ENCODE measurements around the gene EFNA5. TPM values are rescaled to one million over a fixed set of nuclear protein-coding genes. Genes with fewer than 3 reads are reported as not detected.

EFNA5 gene
- total and polyA plus RNA-seq, 2 experiments from 2014 or later, result 7.5 to 10.1 TPM

DNA sequence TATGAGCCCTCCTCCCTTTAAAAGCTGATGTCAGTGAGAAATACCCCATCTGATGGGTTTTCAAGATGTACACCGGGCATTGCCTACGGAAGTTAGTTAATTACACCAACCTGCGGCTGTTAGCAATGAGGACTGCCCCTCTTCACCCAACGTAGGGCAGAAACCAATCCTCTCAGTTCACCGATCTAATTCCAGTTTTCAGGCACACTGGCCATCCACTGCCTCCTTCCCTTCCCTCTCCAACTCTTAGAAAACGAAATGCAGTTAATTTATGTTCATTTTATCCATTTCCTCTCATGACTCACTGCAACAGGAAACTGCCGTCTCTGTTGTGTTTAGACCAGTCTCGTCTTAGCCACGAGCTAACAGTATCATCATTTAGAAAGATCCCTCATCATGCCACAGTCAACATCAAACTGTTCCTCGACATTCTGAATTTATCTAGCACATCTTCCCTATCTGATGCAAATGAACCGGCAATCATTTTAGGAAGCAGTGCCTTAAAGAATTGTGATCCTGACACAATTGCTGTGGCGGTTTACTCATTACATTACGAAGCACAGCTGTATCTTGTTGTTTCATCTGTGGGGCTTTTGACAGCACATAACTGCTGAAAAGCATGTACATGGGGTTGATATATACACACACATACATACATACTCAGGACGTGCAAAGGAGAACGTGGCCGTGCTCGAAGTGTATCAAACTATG is 168.6 kb downstream of the EFNA5 start:
- no peaks in the 10 kb centered on the region for H3K9me2 ChIP-seq (ENCODE audit: insufficient read depth)
- Mint-ChIP-seq H3K9me3 (no peaks in the 10 kb centered on the region), H3K4me1 (peaks cover 70% of the 10 kb centered on the region), H3K4me3 (no peak overlapping the region; the same call in 2 of the 3 replicates), H3K36me3 (ENCODE audit: low read depth) (no peaks in the 10 kb centered on the region), H3K27me3 (ENCODE audit: insufficient read depth, low read depth, poor library complexity) (peaks cover 1% of the 10 kb centered on the region), H3K27ac (peak overlapping the region; percentile 72)
- H3K27me3 ChIP-seq (ENCODE audit: insufficient read depth), result no peaks in the 10 kb centered on the region
- DNase-seq (ENCODE audit: low spot score) (no peak), ATAC-seq (no peak)
- H3K79me2 ChIP-seq (replicated peaks; ENCODE audit: insufficient read depth), result peaks cover 3% of the 10 kb centered on the region; the same call in 1 of the 2 replicates
- H3F3A ChIP-seq (replicated peaks; ENCODE audit: low read depth), result no peaks in the 10 kb centered on the region
- H3K4me1 ChIP-seq (ENCODE audit: insufficient read depth), result peaks cover 68% of the 10 kb centered on the region
- TF ChIP-seq NANOG (IDR thresholded peaks at IDR 0.05; ENCODE audit: borderline replicate concordance) (no peak), ZNF114 (CRISPR knock-in tag; IDR thresholded peaks at IDR 0.05) (no peak)
- TF ChIP-seq, protein P1, sequence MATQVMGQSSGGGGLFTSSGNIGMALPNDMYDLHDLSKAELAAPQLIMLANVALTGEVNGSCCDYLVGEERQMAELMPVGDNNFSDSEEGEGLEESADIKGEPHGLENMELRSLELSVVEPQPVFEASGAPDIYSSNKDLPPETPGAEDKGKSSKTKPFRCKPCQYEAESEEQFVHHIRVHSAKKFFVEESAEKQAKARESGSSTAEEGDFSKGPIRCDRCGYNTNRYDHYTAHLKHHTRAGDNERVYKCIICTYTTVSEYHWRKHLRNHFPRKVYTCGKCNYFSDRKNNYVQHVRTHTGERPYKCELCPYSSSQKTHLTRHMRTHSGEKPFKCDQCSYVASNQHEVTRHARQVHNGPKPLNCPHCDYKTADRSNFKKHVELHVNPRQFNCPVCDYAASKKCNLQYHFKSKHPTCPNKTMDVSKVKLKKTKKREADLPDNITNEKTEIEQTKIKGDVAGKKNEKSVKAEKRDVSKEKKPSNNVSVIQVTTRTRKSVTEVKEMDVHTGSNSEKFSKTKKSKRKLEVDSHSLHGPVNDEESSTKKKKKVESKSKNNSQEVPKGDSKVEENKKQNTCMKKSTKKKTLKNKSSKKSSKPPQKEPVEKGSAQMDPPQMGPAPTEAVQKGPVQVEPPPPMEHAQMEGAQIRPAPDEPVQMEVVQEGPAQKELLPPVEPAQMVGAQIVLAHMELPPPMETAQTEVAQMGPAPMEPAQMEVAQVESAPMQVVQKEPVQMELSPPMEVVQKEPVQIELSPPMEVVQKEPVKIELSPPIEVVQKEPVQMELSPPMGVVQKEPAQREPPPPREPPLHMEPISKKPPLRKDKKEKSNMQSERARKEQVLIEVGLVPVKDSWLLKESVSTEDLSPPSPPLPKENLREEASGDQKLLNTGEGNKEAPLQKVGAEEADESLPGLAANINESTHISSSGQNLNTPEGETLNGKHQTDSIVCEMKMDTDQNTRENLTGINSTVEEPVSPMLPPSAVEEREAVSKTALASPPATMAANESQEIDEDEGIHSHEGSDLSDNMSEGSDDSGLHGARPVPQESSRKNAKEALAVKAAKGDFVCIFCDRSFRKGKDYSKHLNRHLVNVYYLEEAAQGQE (IDR thresholded peaks at IDR 0.05; ENCODE audit: unreplicated experiment), result no peak
- TF ChIP-seq, protein P2, sequence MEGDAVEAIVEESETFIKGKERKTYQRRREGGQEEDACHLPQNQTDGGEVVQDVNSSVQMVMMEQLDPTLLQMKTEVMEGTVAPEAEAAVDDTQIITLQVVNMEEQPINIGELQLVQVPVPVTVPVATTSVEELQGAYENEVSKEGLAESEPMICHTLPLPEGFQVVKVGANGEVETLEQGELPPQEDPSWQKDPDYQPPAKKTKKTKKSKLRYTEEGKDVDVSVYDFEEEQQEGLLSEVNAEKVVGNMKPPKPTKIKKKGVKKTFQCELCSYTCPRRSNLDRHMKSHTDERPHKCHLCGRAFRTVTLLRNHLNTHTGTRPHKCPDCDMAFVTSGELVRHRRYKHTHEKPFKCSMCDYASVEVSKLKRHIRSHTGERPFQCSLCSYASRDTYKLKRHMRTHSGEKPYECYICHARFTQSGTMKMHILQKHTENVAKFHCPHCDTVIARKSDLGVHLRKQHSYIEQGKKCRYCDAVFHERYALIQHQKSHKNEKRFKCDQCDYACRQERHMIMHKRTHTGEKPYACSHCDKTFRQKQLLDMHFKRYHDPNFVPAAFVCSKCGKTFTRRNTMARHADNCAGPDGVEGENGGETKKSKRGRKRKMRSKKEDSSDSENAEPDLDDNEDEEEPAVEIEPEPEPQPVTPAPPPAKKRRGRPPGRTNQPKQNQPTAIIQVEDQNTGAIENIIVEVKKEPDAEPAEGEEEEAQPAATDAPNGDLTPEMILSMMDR (conservative IDR thresholded peaks at IDR 0.05; ENCODE audit: low read depth in 2 of 2), result no peak
- TF ChIP-seq, protein P3, sequence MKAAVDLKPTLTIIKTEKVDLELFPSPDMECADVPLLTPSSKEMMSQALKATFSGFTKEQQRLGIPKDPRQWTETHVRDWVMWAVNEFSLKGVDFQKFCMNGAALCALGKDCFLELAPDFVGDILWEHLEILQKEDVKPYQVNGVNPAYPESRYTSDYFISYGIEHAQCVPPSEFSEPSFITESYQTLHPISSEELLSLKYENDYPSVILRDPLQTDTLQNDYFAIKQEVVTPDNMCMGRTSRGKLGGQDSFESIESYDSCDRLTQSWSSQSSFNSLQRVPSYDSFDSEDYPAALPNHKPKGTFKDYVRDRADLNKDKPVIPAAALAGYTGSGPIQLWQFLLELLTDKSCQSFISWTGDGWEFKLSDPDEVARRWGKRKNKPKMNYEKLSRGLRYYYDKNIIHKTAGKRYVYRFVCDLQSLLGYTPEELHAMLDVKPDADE (IDR thresholded peaks at IDR 0.05), result no peak
- H4K20me1 ChIP-seq (replicated peaks; ENCODE audit: insufficient read depth), result no peaks in the 10 kb centered on the region
- no peak overlapping the region for H3K27ac ChIP-seq (ENCODE audit: low read depth)
- no peak overlapping the region for H3K4me3 ChIP-seq
- H3K4me2 ChIP-seq, result no peak overlapping the region
- no peaks in the 10 kb centered on the region for H3K36me3 ChIP-seq (ENCODE audit: insufficient read depth)
- H2AFZ ChIP-seq, result no peak overlapping the region

DNA sequence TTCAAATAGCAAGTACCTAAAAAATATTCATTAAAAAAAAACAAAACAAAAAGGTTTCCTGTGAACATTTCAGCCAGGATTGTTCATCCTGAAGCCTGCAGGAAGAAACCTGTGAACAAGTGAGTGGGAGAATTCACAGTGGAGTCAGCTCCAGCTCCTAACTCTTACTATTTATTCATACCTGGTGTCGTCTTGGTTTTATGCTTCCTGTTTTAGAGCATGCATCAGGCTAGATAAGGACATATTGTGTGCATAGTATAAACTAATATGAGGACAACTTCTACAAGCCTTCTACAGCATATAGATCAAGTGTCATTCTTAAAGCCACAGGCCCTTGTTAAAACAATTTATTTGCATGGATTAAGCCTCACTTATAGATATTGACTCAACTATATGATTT is 169.9 kb downstream of the EFNA5 start:
- H3K36me3 Mint-ChIP-seq (ENCODE audit: low read depth), result no peaks in the 10 kb centered on the region
- no peaks in the 10 kb centered on the region for H3K27me3 Mint-ChIP-seq (ENCODE audit: insufficient read depth, low read depth, poor library complexity)
- H3K9me2 ChIP-seq (ENCODE audit: insufficient read depth), result no peaks in the 10 kb centered on the region
- H3K4me1 ChIP-seq (ENCODE audit: insufficient read depth), result peaks cover 69% of the 10 kb centered on the region
- H3K4me3 ChIP-seq, result no peak overlapping the region
- no peaks in the 10 kb centered on the region for H4K20me1 ChIP-seq (replicated peaks; ENCODE audit: insufficient read depth)
- no peaks in the 10 kb centered on the region for H3K9me3 Mint-ChIP-seq
- no peak overlapping the region for H2AFZ ChIP-seq
- no peaks in the 10 kb centered on the region for H3F3A ChIP-seq (replicated peaks; ENCODE audit: low read depth)
- no peaks in the 10 kb centered on the region for H3K27me3 ChIP-seq (ENCODE audit: insufficient read depth)
- H3K27ac Mint-ChIP-seq, result no peak overlapping the region
- peaks cover 3% of the 10 kb centered on the region; the same call in 1 of the 2 replicates for H3K79me2 ChIP-seq (replicated peaks; ENCODE audit: insufficient read depth)
- DNase-seq (ENCODE audit: low spot score) (no peak), ATAC-seq (no peak)
- no peaks in the 10 kb centered on the region for H3K36me3 ChIP-seq (ENCODE audit: insufficient read depth)
- no peak overlapping the region for H3K27ac ChIP-seq (ENCODE audit: low read depth)
- no peak overlapping the region for H3K4me2 ChIP-seq
- no peak overlapping the region for H3K4me3 Mint-ChIP-seq
- peaks cover 65% of the 10 kb centered on the region for H3K4me1 Mint-ChIP-seq
- TF ChIP-seq JUNB (IDR thresholded peaks at IDR 0.05; ENCODE audit: unreplicated experiment), result no peak
